Liver (tissue), 3 donors: ENCODE measurements around the gene ADK.

Experiments
- EGR1 ChIP-seq, 2 donors: IDR thresholded peaks; 2 replicates each; pipeline ENCODE4 v1.6.1; 2016 to 2018; ENCODE audit warnings: antibody characterized with exemption in 2 of 2, low read depth in 2 of 2
- GABPA ChIP-seq, 2 donors: IDR thresholded peaks in 1 of 2; conservative IDR thresholded peaks in 1 of 2; 2 replicates each; pipeline ENCODE4 v1.6.1; 2016; ENCODE audit warnings: antibody characterized with exemption in 2 of 2, mild to moderate bottlenecking in 1 of 2, moderate library complexity in 1 of 2
- HNF4G ChIP-seq: IDR thresholded peaks from 2 replicates; pipeline ENCODE4 v1.6.1; 2016; ENCODE audit warnings: antibody characterized with exemption
- RAD21 ChIP-seq, 2 donors: IDR thresholded peaks; 2 replicates each; pipeline ENCODE4 v1.6.1; 2016; ENCODE audit warnings: antibody characterized with exemption in 2 of 2, mild to moderate bottlenecking in 2 of 2
- REST ChIP-seq: IDR thresholded peaks from 2 replicates; pipeline ENCODE4 v1.6.1; 2016; ENCODE audit warnings: antibody characterized with exemption, mild to moderate bottlenecking
- SP1 ChIP-seq: IDR thresholded peaks from 2 replicates; pipeline ENCODE4 v1.6.1; 2018; ENCODE audit warnings: antibody characterized with exemption, mild to moderate bottlenecking
- TAF1 ChIP-seq: conservative IDR thresholded peaks from 2 replicates; pipeline ENCODE4 v1.6.1; 2016; ENCODE audit warnings: antibody characterized with exemption, mild to moderate bottlenecking
- TF ChIP-seq, protein P1 (sequence below): fragments of 150-350 bp; IDR thresholded peaks from 2 replicates; pipeline ENCODE4 v1.5.1; 2017; ENCODE audit warnings: improper control_type of control experiment, low read depth, low read length; ENCODE audit not compliant: missing input control
- TF ChIP-seq, protein P2 (sequence below): IDR thresholded peaks from 2 replicates; pipeline ENCODE4 v1.6.1; 2016; ENCODE audit warnings: antibody characterized with exemption
- TF ChIP-seq, protein P3 (sequence below): IDR thresholded peaks from 2 replicates; pipeline ENCODE4 v1.6.1; 2016; ENCODE audit warnings: antibody characterized with exemption
- donor health status: healthy.
- donor health status: healthy.

DNA sequence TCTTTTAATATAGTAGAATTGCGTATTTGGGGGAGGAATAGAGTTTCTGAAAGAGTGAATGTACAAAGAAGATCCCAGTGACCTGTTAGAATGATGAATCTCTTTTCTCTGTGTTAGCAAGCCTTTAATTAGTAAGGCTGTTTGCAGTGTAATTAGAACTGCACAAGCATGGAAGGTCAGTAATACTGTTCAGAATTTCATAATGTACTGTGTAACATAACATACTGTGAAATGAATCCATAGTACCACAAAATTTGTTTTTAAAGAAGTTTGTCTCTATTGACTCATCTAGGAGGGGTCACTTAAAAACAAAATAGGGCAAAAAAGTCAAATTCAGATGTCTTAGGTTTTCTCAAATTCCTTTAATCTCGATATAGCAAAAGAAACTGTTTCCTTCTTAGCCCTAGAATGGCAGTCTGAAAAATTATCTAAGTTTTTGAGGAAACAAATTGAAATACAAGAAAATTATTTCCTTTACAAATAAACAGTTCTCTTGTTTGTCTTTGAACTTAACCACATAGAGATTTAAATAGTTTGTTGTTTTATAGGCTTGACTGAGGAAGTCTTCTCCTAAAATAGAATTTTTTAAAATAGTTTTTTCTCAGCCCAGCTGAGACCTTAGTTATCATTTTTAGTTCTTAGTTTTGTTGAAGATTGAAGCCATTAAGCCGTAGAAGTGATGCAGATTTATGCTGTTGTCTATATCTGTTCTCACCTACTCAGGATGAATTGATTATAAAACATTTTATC, 12.5 kb downstream of the ADK start:
- TF ChIP-seq GABPA (IDR thresholded peaks at IDR 0.05 in 1 of 2, conservative IDR thresholded peaks at IDR 0.05 in 1 of 2): no peak
- TF ChIP-seq, protein P1, sequence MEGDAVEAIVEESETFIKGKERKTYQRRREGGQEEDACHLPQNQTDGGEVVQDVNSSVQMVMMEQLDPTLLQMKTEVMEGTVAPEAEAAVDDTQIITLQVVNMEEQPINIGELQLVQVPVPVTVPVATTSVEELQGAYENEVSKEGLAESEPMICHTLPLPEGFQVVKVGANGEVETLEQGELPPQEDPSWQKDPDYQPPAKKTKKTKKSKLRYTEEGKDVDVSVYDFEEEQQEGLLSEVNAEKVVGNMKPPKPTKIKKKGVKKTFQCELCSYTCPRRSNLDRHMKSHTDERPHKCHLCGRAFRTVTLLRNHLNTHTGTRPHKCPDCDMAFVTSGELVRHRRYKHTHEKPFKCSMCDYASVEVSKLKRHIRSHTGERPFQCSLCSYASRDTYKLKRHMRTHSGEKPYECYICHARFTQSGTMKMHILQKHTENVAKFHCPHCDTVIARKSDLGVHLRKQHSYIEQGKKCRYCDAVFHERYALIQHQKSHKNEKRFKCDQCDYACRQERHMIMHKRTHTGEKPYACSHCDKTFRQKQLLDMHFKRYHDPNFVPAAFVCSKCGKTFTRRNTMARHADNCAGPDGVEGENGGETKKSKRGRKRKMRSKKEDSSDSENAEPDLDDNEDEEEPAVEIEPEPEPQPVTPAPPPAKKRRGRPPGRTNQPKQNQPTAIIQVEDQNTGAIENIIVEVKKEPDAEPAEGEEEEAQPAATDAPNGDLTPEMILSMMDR: no peak
- no peak for TF ChIP-seq REST
- TF ChIP-seq TAF1: no peak
- no peak for TF ChIP-seq SP1
- no peak for TF ChIP-seq EGR1 (IDR thresholded peaks at IDR 0.05; ENCODE audit: low read depth in 2 of 2)
- TF ChIP-seq, protein P2, sequence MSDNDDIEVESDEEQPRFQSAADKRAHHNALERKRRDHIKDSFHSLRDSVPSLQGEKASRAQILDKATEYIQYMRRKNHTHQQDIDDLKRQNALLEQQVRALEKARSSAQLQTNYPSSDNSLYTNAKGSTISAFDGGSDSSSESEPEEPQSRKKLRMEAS: no peak
- TF ChIP-seq, protein P3, sequence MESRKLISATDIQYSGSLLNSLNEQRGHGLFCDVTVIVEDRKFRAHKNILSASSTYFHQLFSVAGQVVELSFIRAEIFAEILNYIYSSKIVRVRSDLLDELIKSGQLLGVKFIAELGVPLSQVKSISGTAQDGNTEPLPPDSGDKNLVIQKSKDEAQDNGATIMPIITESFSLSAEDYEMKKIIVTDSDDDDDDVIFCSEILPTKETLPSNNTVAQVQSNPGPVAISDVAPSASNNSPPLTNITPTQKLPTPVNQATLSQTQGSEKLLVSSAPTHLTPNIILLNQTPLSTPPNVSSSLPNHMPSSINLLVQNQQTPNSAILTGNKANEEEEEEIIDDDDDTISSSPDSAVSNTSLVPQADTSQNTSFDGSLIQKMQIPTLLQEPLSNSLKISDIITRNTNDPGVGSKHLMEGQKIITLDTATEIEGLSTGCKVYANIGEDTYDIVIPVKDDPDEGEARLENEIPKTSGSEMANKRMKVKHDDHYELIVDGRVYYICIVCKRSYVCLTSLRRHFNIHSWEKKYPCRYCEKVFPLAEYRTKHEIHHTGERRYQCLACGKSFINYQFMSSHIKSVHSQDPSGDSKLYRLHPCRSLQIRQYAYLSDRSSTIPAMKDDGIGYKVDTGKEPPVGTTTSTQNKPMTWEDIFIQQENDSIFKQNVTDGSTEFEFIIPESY: no peak
- TF ChIP-seq RAD21 (IDR thresholded peaks at IDR 0.05): no peak
- no peak for TF ChIP-seq HNF4G
